Skeletal muscle cell (primary cell): ENCODE measurements around the gene PRDM4.
"Not testable (repeated sequence)": the region's sequence is repeated elsewhere in the genome, so short reads cannot be mapped to it uniquely, and the experiment has no call there.

ENCODE experiments used
- DNase-seq: peaks from one replicate; pipeline ENCODE4 v3.0.0-alpha.2; 2010; ENCODE audit warnings: low read depth
- H3K4me3 ChIP-seq: 2 replicates; pipeline ENCODE4 v1.5.1; 2011; ENCODE audit warnings: low read depth, mild to moderate bottlenecking, control low read depth, low read length, moderate library complexity

PRDM4 gene

DNA sequence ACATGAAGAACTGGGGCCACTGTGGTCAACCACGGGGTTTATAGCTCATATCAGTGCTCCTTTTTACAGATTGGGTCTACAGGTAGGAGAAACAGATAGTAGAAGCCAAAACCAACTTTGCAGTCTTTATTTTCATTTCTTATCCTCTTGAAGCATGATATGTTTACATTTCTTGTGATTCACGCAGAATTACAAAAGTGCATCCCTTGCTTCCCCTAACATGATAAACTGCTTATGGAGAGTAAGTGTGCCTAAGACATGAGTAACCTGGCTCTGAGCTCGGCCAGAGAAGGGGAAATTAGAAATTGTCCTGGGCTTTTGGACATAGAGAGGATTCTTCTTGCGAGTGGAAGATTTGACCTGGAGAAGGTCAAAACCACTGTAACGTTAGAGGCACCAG is 56.9 kb downstream of the PRDM4 start:
- H3K4me3 ChIP-seq, result no peak overlapping the region
- no peak for DNase-seq

DNA sequence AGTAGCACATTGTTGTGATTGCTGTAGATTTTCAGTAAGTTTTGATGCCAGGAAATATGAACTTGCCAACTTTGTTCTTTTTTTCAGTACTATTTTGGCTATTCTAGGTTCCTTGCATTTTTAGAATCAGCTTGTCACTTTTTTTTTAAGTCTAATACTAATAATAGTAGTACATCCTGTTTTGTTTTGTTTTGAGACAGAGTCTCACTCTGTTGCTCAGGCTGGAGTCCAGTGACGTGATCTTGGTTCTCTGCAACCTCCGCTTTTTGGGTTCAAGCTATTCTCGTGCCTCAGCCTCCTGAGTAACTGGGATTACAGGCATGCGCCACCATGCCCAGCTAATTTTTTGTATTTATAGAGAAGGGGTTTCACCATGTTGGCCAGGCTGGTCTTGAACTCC is 58.8 kb downstream of the PRDM4 start:
- no peak overlapping the region for H3K4me3 ChIP-seq
- DNase-seq, result no peak

DNA sequence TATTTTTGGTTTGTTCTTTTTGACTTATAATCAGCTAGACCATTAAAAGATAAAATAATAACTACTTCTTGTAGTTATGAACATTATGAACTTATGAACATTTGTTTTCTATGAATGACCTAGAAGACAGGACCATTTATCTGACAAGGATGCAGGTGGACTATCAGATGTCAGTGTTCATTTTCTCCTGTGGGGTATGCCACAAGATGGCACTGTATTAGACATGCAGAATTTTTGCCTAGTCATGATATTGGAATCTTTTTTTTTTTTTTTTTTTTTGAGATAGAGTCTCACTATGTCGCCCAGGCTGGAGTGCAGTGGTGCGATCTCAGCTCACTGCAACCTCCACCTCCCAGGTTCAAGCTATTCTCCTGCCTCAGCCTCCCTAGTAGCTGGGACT is 65.2 kb downstream of the PRDM4 start:
- H3K4me3 ChIP-seq, DNase-seq: not testable (repeated sequence)

DNA sequence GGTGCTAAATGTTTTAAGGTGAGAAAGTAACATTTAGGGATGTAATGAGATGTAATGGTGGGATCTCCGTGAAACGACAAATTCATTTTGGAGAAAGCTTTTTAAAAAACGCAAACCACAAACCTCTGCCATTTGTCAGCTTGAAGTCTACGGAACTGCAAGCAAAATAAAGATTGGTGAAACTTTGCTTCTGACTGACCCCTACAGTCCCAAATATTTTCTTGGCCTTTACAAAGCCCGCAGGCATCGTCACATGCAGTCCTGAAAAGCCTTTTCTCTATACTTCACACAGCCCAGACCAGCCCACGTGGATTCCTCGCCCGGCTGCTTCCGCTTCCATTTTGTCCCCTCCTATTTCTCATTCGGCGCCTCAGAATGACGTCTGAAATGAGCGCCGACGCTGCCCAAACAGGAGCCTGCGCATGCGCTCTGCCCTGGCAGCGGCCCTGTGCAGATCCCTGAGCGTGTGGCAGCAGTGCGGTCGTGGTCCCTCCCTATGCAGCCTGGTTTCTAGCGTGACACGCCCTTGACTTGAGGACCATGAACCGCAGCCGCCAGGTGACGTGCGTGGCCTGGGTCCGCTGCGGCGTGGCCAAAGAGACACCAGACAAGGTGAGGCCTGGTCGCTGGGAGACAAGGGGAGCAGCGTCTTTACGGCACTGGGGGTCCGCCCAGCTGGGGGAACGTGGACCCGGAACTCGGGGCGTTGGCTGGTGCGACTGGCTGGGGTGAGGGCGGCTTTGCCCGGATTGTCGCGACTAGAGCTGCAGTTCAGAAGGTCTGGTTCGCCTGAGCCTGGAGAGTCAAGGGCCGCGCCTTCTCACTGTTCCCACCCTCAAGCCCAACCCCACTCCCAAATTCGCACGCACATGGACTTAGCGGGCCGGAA is 75.3 kb downstream of the PRDM4 start, which contains the start of gene PWP1:
PWP1 (plus strand) TSS at position 440 of the 889 bp plus-strand sequence; CDS start at position 541, 101 bp downstream.
- DNase-seq, result peak; percentile 79
- H3K4me3 ChIP-seq, result peak within 1 kb of the TSS; percentile 99

DNA sequence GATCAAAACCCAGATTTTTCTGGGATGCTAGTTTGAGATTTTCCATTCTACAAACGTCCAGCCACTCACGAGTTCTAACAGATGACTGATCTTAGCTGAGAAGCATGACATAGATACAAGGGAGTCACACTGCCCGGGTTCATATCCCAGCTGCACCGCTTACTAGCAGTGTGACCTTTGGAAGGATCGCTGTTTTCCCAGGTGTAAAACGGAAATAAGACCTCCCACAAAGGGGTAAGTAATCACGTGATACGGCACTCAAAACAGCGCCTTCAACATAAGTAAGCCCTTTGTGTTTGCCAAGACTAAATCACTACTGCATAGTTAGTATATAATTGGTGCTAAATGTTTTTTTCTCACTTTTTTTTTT is 76.0 kb downstream of the PRDM4 start:
- DNase-seq, result no peak
- peak overlapping the region; percentile 99 for H3K4me3 ChIP-seq

DNA sequence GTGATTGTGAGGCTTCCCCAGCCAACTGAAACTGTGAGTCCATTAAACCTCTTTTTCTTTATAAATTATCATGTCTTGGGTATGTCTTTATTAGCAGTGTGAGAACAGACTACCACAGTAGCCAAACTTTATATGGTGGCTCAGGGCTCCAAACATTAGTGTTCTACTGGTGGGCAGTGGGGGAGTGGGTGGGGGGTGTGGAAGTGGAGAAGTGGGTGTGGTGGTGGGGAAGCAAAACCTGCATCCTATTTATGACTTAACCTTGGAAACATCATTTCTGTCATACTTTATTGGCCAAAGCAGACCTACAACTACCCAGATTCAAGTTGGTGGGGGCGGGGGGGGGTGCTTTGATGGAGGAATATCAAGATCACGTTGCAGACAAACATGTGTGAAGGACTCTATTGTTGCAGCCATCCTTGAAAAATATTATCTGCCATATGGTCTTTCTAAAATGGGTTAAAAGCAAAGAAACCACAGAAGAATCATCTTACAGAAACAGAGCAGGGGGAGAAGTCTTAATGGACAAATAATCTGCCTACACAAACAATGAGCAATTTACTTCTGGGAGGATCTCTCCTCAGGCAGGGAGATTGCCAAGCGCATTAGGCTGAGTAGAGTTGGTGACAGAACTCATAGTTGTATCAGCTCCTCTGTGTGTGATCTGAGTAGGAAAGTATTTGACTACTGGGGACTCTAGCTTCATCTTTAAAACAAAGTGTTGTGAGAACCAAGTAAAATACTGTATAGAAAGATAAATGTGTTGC is 76.7 kb downstream of the PRDM4 start:
- H3K4me3 ChIP-seq, result no peak overlapping the region
- DNase-seq, result peak; percentile 24
